HL-60 (cell line): ENCODE data around the gene ZNF185.

Source experiments
- DNase-seq, 2 experiments: peaks; one replicate each; pipeline ENCODE4 v3.0.0-alpha.2; 2010 to 2020; ENCODE audit warnings: low read depth in 1 of 2, low spot score in 1 of 2
- H3K27ac ChIP-seq: fragments of 250-450 bp; sonication (Bioruptor Pico); replicated peaks from 2 replicates; pipeline ENCODE4 v1.5.1; 2020; ENCODE audit warnings: mild to moderate bottlenecking, moderate library complexity
- H3K27me3 ChIP-seq: fragments of 250-450 bp; sonication (Bioruptor Pico); 2 replicates; pipeline ENCODE4 v1.5.1; 2021; ENCODE audit warnings: mild to moderate bottlenecking, moderate library complexity; ENCODE audit not compliant: insufficient read depth, poor library complexity, severe bottlenecking
- H3K4me3 ChIP-seq: replicated peaks from 2 replicates; pipeline ENCODE4 v1.5.1; 2011; ENCODE audit warnings: mild to moderate bottlenecking, control low read depth, low read length; ENCODE audit not compliant: insufficient read depth
- CTCF ChIP-seq: IDR thresholded peaks from one replicate; pipeline ENCODE4 v1.5.1; 2011; ENCODE audit warnings: low read length, control low read depth, inconsistent platforms; ENCODE audit not compliant: insufficient read depth
- GABPA ChIP-seq: IDR thresholded peaks from 2 replicates; pipeline ENCODE4 v1.6.1; 2012; ENCODE audit warnings: low read depth
- POLR2AphosphoS5 ChIP-seq: IDR thresholded peaks from 2 replicates; pipeline ENCODE4 v1.6.1; 2012; ENCODE audit warnings: low read depth
- SPI1 ChIP-seq: IDR thresholded peaks from 2 replicates; pipeline ENCODE4 v1.6.1; 2012; ENCODE audit warnings: low read depth, mild to moderate bottlenecking, borderline replicate concordance
- TF ChIP-seq, protein P1 (sequence below): IDR thresholded peaks from 2 replicates; pipeline ENCODE4 v1.6.1; 2012; ENCODE audit warnings: low read depth; ENCODE audit not compliant: insufficient replicate concordance

ZNF185 gene

DNA sequence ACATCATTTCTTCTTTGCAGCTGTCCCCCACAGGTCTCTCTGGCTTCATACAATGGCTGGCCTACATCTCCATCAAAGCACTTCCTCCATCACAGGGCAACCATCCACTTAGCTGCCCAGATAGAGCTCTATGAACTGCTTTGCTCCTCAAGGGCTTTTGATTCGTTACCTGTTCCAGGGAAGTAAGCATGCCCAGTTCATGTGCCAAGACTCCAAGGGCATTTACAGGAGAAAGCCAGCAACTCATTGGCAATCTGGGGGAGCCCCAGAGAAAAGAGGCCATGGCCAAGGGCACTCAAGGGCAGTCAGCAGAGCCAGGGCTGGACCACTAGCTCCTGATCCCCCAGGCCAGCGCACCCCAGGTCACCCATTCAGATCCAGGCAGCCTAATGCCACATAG, 24.5 kb upstream of the ZNF185 start:
- no peaks in the 10 kb centered on the region for H3K27me3 ChIP-seq
- no peak for DNase-seq
- no peak overlapping the region for H3K27ac ChIP-seq

DNA sequence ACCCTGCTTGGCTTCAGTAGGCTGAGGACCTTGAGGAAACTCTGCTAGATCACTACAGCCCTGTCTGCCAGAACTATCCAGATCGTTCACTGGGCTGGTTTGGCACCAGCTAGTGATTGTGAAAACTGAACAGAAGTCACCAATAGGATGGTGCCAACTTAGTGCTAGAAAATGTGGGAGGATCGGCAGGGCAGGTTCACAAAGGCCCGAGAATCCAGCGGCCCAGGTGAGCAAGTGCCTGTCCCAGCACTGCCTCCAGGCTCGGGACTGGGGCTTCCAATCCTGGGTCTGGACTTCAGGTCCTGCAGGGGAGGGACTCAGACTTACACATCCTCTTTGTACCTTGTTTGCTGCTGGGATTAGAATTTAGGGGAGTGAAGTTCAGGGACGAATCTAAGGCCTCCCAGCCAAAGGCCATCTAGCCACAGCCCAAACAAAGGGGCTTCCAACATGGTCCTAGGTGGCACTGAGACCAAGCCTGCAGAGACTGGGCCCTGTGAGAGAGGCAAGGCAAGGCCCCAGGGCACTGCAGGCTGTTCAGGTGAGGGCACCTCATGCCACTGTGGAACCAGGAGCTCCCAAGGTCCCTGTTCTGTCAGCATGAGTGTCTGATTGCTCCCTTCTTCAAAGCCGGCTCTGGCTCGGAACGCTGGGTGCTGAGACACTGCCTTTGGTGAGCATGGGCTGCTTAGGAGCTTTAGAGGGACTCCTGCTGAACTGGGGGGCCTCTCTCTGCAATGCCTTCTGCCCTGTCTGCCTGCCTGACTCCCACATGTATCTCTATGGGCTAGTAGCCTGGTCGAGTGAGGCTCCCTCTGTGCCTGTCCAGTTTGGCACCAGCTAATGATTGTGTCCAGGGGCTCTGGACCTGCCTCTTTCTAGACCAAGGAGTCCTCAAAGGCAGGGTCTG, 20.7 kb upstream of the ZNF185 start:
- no peak for DNase-seq
- TF ChIP-seq CTCF (no peak), SPI1 (no peak)
- no peak overlapping the region for H3K27ac ChIP-seq
- H3K4me3 ChIP-seq = no peak overlapping the region
- no peaks in the 10 kb centered on the region for H3K27me3 ChIP-seq

More for the DNA sequence above, 24.5 kb upstream of the ZNF185 start:
- H3K4me3 ChIP-seq = no peak overlapping the region
- TF ChIP-seq GABPA (no peak), POLR2AphosphoS5 (no peak)

GRCh38 chrX:152878976-152879755, 18.7 kb upstream of the ZNF185 start:
- Histone ChIP-seq H3K27me3 (no peaks in the 10 kb centered on the region), H3K4me3 (no peak overlapping the region), H3K27ac (no peak overlapping the region)
- no peak for TF ChIP-seq SPI1
- no peak for TF ChIP-seq CTCF
- TF ChIP-seq GABPA = no peak
- TF ChIP-seq POLR2AphosphoS5 = no peak
- TF ChIP-seq, protein P1, sequence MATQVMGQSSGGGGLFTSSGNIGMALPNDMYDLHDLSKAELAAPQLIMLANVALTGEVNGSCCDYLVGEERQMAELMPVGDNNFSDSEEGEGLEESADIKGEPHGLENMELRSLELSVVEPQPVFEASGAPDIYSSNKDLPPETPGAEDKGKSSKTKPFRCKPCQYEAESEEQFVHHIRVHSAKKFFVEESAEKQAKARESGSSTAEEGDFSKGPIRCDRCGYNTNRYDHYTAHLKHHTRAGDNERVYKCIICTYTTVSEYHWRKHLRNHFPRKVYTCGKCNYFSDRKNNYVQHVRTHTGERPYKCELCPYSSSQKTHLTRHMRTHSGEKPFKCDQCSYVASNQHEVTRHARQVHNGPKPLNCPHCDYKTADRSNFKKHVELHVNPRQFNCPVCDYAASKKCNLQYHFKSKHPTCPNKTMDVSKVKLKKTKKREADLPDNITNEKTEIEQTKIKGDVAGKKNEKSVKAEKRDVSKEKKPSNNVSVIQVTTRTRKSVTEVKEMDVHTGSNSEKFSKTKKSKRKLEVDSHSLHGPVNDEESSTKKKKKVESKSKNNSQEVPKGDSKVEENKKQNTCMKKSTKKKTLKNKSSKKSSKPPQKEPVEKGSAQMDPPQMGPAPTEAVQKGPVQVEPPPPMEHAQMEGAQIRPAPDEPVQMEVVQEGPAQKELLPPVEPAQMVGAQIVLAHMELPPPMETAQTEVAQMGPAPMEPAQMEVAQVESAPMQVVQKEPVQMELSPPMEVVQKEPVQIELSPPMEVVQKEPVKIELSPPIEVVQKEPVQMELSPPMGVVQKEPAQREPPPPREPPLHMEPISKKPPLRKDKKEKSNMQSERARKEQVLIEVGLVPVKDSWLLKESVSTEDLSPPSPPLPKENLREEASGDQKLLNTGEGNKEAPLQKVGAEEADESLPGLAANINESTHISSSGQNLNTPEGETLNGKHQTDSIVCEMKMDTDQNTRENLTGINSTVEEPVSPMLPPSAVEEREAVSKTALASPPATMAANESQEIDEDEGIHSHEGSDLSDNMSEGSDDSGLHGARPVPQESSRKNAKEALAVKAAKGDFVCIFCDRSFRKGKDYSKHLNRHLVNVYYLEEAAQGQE = no peak
- no peak for DNase-seq

- no peak for TF ChIP-seq GABPA
- TF ChIP-seq, protein P1 = no peak
- no peak for TF ChIP-seq CTCF
- no peak for TF ChIP-seq POLR2AphosphoS5
- no peak for TF ChIP-seq SPI1
Observed at GRCh38 chrX:152881289-152881688, 16.6 kb upstream of the ZNF185 start.

More at GRCh38 chrX:152881289-152881688, 16.6 kb upstream of the ZNF185 start:
- Histone ChIP-seq H3K27ac (no peak overlapping the region), H3K4me3 (no peak overlapping the region), H3K27me3 (no peaks in the 10 kb centered on the region)
- DNase-seq = no peak
